ENCODE measurements around the gene SLC15A3. TPM values are rescaled to one million over a fixed set of nuclear protein-coding genes. Genes with fewer than 3 reads are reported as not detected.

Gene SLC15A3
- polyA plus RNA-seq, 12 donors, result 14.1 to 49.0 (median 21.4) TPM; not detected in 1

- no peak for DNase-seq
Measured at GRCh38 chr11:60932605-60933356, 19.2 kb downstream of the SLC15A3 start.

- no peak for DNase-seq
Measured at GRCh38 chr11:60931917-60932316, 20.1 kb downstream of the SLC15A3 start.

GRCh38 chr11:60930394-60930793, 21.6 kb downstream of the SLC15A3 start:
- no peak for DNase-seq

GRCh38 chr11:60929764-60930163, 22.2 kb downstream of the SLC15A3 start:
- DNase-seq, result no peak

- DNase-seq, result no peak
Measured at GRCh38 chr11:60928563-60929001, 23.4 kb downstream of the SLC15A3 start.

GRCh38 chr11:60927600-60927999, 24.4 kb downstream of the SLC15A3 start:
- DNase-seq, result no peak

GRCh38 chr11:60927061-60927592, 24.8 kb downstream of the SLC15A3 start:
- DNase-seq, result no peak

DNA sequence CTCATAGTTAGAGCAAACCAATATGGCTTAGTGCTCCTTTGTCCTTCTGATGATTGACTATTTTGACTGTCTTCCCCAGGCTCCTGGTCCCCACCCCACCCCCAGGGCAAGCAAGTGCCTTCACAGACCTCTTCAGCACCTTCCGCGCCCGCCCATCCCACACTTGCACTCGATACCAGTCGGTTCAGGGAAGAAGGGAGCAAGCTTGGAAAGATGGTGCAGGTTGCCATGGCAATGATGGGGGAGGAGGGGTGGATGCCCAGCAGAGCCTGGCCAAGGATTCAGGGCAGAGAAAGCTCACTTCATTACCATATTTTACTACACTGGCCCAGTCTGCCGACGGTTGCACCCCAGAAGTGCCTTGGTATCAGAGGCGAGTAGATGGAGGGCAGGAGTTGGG, 25.5 kb downstream of the SLC15A3 start:
- no peak for DNase-seq

DNA sequence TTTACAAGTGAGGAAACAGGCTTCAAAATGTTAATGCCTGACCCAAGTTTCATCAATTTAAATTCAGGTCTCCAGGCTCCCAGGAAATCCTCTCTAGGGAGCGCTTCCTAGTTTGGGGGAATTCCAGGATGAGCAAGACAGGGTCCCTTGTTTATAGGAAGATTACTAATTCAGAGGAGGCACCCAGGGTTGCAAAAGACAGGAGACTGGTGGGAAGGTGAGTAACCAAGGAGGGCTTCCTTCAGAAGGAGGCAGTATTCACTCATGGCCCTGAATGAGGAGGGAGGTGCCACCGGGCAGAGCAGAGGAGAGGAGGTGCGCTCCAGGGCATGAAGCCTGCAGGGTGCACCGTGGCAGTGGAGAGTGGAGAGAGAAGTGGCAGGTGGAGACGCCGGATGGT, 26.1 kb downstream of the SLC15A3 start:
- no peak for DNase-seq

DNA sequence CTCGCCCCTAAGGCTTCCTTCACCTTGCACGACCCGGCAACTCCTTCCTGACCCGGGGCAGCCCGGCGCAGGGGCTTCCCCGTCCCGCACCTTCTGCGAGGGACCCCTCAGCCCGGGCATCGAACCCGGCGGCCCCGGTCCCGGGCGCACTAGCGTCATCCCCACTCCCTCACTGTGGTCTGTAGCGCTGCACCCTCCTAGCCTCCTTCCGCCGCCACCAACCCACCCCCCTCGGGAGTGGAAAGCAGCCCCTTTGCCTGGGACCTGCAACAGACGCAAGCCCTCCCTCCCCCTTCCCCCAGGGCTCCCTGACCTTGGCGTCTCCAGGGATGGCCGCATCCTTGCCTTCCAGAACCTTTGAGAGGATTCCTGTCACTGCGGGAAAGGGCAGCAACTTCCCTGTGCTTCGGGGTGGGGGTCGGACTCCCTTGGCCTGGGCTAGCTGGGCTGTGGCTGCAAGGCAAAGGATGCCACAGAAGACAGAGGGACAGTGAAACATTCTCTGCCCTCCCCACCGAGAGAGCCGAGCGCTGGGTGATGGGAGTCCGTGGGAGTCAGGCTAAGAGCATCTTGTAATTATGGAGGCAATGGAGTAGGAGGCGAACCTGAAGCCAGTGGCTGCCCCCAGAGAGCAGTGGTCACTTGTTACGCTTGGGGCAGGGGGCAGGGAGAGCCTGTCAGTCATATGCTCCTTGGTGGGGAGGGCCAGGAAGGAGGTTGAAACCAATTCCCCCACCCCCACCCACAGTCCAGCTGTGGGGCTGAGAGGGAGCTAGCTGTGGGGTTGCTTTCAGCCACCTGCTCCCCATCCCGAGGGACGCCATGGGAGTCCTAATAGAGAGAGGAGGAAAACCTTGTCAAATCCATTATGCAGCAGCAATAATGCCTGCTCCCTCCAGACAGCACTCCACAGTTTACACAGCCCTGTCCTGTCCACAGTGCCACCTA, 26.8 kb downstream of the SLC15A3 start:
- no peak for DNase-seq

- peak; percentile 76 for DNase-seq
Measured at GRCh38 chr11:60924110-60924905, 27.7 kb downstream of the SLC15A3 start, which contains the start of gene TMEM132A. TMEM132A (plus strand) TSS chr11:60924460; CDS start chr11:60924634, 174 bp downstream.

- no peak for DNase-seq
Measured at GRCh38 chr11:60923800-60924109, 28.2 kb downstream of the SLC15A3 start.

DNA sequence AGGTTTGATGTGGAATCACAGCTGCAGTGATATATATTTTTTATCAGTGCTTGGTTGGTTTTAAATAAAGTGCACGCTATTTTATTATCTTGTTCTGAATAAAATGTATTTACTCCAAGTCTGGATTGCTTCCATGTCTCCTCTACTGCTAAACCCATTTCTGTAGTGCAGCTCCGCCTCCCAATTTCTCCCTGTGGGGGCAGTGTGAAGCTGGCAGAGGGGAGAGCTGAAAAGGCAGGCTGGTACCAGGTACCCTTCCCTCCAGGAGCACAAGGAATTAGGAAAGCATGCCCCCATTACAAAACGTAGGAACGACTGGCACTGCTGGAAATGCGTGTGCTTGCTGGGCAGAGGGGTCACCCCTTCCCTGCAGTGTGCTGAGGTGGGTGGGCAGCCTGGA, 28.6 kb downstream of the SLC15A3 start:
- no peak for DNase-seq

DNA sequence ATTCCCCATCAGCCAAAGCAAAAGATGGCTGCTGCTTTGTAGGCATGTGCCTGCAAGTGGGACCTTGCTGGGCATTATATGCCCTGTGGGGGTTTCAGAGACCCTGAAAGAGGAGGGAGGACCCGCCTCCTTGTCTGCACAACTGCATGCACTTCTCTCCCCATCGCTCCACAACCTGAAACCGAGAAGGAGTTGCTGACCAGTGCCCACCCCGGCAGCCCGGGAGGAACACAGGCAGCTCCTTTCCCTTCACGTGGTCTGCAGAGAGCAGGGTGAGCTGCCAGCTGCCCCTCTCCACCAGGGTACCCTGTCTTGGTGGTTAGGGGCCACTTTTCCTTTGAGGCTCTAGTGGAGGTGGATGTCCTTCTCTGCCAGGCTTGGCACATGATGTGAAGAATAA, 29.1 kb downstream of the SLC15A3 start:
- no peak for DNase-seq

DNA sequence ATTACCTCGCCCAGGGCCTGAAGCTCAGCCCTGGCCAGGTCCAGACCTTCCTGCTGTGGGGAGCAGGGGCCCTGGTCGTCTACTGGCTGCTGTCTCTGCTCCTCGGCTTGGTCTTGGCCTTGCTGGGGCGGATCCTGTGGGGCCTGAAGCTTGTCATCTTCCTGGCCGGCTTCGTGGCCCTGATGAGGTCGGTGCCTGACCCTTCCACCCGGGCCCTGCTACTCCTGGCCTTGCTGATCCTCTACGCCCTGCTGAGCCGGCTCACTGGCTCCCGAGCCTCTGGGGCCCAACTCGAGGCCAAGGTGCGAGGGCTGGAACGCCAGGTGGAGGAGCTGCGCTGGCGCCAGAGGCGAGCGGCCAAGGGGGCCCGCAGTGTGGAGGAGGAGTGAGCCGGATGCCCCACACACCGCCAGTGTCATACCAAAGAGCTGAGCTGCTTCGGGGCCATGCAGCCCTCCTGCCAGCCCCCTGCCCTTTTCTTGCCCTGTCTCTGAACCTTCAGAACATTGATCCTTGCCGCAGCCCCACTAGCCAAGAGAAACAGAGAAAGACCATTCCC, 30.1 kb downstream of the SLC15A3 start:
- no peak for DNase-seq

GRCh38 chr11:60921259-60921658, 30.7 kb downstream of the SLC15A3 start:
- no peak for DNase-seq

DNA sequence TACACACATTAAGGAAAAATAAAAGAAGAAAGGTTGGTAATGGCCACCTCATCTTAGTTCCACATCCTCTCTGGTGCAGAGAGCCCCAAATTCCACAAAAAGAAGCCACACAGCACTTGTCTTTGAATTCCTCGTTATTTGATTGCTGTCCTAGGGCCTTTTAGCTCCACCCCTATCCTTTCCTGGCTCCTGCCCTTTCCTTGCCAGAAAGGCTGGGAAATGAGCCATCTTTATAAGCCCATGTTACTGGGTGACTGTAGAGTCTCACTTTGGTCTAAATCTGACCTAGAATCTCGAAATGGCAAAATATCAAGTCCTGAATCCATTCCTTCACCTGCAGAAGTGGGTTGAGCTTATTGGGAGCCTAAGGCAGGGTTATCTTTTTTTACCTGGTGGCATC, 32.0 kb downstream of the SLC15A3 start:
- DNase-seq, result no peak

DNA sequence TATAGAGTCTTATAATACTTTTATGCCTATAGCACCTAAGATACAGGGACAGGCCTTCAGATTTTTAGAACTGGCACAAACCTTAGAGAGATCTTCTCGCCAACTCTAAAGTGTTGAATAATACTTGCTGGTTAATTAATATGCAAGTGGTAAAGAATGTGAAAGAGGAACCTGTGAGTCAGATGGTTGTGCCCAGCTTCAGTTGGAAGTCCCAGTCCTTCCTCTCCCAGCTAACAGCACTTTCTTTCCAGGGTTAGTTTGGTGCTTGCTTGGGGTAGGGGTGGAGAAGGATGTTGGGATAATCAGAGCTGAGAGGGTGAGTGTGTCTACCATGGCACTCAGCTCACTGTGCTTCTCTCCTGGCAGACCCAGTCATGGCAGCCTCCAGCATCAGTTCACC, 32.7 kb downstream of the SLC15A3 start:
- DNase-seq, result no peak

DNA sequence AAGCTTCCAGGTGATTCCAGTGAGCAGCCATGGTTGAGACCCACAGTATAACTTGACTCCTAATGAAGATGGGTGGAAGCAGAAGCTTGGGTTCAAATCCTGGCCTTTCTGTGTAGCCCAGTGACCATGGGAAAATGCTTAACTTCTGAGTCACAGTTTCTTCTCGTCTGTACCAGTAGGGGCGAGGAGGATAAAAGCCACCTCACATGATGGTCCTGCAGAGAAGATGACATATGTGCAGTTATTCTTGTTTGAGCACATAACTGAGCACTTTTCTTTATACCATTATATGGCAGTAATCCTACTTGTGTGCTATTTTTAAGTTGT, 33.1 kb downstream of the SLC15A3 start:
- DNase-seq, result no peak

DNA sequence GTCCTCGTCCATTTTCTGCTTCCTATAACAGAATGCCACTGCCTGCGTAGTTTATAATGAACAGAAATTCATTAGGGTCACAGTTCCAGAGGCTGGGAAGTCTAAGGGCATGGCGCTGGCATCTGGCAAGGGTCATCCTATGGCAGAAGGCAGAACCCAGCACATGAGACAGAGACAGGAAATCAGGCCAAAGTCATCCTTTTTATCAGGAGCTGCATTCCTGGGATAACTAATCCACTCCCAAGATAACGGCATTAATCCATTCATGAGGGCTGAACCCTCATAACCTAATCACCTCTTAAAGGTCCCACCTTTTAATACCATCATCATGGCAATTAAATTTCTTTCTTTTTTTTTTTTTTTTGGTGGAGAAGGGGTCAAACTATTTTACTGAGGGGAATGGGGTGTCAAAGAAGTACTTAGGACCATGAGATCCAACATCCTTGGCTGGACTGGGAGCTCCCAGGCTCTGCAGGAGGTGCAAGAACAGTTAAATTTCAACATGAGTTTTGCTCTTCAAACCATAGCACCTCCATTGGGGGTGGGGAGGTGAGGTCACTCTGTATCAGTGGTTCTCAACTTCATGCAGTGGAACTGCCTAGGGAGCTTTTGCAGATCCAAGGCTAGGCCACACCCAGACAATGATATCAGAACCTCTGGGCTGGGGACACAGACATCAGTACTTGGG, 33.6 kb downstream of the SLC15A3 start:
- DNase-seq, result no peak

- no peak for DNase-seq
Measured at GRCh38 chr11:60917267-60917666, 34.7 kb downstream of the SLC15A3 start.

Measured in muscle of arm (tissue), 12 donors.